Measurements from ENCODE around the gene CHST9. TPM values are rescaled to one million over a fixed set of nuclear protein-coding genes. Genes with fewer than 3 reads are reported as not detected.

CHST9 gene
- total RNA-seq, 2 experiments from 2014 or later, result not detected

DNA sequence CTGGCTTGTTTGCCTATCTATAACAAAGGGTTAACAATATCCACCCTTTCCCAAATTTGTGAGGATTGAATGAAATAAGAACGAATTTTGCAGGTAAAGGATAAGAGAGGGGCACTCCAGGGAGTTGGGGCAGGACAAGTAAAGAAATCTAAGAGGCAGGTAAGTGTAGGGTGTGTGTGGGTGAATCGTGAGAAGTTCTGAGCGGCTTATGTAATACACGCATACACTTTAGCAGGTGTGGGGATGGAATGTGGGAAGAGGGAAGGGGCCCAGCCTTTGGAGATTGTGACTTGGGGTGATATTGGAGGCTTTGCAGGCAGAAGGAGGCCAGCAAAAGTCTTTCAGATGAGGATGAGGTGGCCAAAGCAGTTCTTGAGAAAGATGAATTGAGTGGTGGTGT lies 236.4 kb downstream of the CHST9 start:
- Mint-ChIP-seq H3K4me3 (no peak overlapping the region), H3K27me3 (no peaks in the 10 kb centered on the region), H3K9me3 (peaks cover 5% of the 10 kb centered on the region), H3K4me1 (ENCODE audit: low read depth) (no peaks in the 10 kb centered on the region), H3K27ac (no peak overlapping the region), H3K36me3 (ENCODE audit: low read depth) (no peaks in the 10 kb centered on the region)
- H3K27ac ChIP-seq (ENCODE audit: low read depth in 1 of 2, low read length in 2 of 2), result no peak overlapping the region
- ATAC-seq (ENCODE audit: poor library complexity) (no peak), DNase-seq (no peak)
- H3K36me3 ChIP-seq (ENCODE audit: insufficient read depth, low read length), result no peaks in the 10 kb centered on the region
- ChIA-PET CTCF (no interaction called here), POLR2A (no interaction called here)
- H3K9me3 ChIP-seq (ENCODE audit: control insufficient read depth in 1 of 2, insufficient read depth in 1 of 2, low read length in 2 of 2), result peaks cover 0 to 3% of the 10 kb centered on the region in 2 experiments
- TF ChIP-seq, protein P1, sequence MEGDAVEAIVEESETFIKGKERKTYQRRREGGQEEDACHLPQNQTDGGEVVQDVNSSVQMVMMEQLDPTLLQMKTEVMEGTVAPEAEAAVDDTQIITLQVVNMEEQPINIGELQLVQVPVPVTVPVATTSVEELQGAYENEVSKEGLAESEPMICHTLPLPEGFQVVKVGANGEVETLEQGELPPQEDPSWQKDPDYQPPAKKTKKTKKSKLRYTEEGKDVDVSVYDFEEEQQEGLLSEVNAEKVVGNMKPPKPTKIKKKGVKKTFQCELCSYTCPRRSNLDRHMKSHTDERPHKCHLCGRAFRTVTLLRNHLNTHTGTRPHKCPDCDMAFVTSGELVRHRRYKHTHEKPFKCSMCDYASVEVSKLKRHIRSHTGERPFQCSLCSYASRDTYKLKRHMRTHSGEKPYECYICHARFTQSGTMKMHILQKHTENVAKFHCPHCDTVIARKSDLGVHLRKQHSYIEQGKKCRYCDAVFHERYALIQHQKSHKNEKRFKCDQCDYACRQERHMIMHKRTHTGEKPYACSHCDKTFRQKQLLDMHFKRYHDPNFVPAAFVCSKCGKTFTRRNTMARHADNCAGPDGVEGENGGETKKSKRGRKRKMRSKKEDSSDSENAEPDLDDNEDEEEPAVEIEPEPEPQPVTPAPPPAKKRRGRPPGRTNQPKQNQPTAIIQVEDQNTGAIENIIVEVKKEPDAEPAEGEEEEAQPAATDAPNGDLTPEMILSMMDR (IDR thresholded peaks at IDR 0.05), result no peak
- H3K4me3 ChIP-seq (ENCODE audit: low read length), result no peak overlapping the region
- intact Hi-C loops (cut with DNase I, micrococcal nuclease), result no loop called here
- H3K4me1 ChIP-seq (ENCODE audit: insufficient read depth, low read length), result no peaks in the 10 kb centered on the region
- no peaks in the 10 kb centered on the region for H3K27me3 ChIP-seq (ENCODE audit: control insufficient read depth in 1 of 2, insufficient read depth in 2 of 2, low read length in 2 of 2)

DNA sequence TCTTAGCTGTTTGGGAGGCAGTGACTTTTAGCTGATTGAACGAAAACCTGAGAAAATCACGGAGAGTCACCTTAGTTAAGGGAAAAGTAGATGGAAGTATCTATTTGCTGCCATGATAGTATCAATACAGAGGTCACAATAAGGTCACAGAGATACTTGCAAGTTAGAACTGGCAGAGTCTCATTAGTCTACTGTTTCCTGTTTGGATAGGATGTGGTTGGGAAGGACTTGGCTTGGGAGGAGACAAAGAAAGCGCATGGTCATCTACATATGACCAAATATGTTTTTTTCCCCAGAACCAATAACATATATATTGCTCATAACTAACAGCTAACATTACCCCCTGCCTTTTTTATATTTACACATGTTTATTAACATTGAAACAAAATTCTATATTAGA lies 241.2 kb downstream of the CHST9 start:
- Mint-ChIP-seq H3K4me3 (no peak overlapping the region), H3K4me1 (ENCODE audit: low read depth) (no peaks in the 10 kb centered on the region), H3K27ac (no peak overlapping the region), H3K9me3 (peaks cover 3% of the 10 kb centered on the region), H3K36me3 (ENCODE audit: low read depth) (no peaks in the 10 kb centered on the region), H3K27me3 (no peaks in the 10 kb centered on the region)
- CTCF ChIA-PET, result interaction anchor here (0.6 kb wide), 1 partner anchor 169 kb away, joined by 3 read pairs; no protein-coding TSS in a partner anchor
- Histone ChIP-seq H3K9me3 (ENCODE audit: control insufficient read depth in 1 of 2, insufficient read depth in 1 of 2, low read length in 2 of 2) (peaks cover 0 to 4% of the 10 kb centered on the region in 2 experiments), H3K27me3 (ENCODE audit: control insufficient read depth in 1 of 2, insufficient read depth in 2 of 2, low read length in 2 of 2) (no peaks in the 10 kb centered on the region), H3K36me3 (ENCODE audit: insufficient read depth, low read length) (no peaks in the 10 kb centered on the region), H3K27ac (ENCODE audit: low read depth in 1 of 2, low read length in 2 of 2) (no peak overlapping the region), H3K4me3 (ENCODE audit: low read length) (no peak overlapping the region), H3K4me1 (ENCODE audit: insufficient read depth, low read length) (no peaks in the 10 kb centered on the region)
- POLR2A ChIA-PET, result no interaction called here
- no peak for ATAC-seq (ENCODE audit: poor library complexity)
- no peak for DNase-seq
- TF ChIP-seq, protein P1 (IDR thresholded peaks at IDR 0.05), result no peak
- intact Hi-C loops (cut with DNase I, micrococcal nuclease), result no loop called here

DNA sequence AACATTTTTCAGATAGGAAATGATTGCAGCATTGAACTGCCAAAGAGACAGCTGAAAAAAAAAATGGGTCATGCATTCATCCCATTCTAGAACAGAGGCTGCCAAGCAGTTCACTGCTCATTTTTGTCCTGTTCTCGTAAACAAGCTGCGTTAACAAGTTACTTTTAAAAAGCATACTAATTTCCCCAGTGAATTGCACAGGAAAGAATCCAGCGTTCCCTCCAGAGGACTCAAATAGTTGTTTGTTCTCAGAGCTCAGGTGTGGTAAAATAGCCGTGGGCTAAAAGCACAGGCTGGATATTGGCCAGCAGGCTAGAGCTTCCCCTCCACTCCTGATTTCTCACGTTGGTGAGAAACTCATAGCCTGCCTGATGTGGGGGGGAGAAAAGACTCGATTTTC lies 243.5 kb downstream of the CHST9 start:
- POLR2A ChIA-PET, result no interaction called here
- H3K4me1 ChIP-seq (ENCODE audit: insufficient read depth, low read length), result no peaks in the 10 kb centered on the region
- Mint-ChIP-seq H3K27me3 (no peaks in the 10 kb centered on the region), H3K27ac (no peak overlapping the region), H3K4me1 (ENCODE audit: low read depth) (no peaks in the 10 kb centered on the region), H3K4me3 (no peak overlapping the region), H3K9me3 (peaks cover 3% of the 10 kb centered on the region), H3K36me3 (ENCODE audit: low read depth) (no peaks in the 10 kb centered on the region)
- DNase-seq (no peak), ATAC-seq (ENCODE audit: poor library complexity) (no peak)
- H3K36me3 ChIP-seq (ENCODE audit: insufficient read depth, low read length), result no peaks in the 10 kb centered on the region
- CTCF ChIA-PET, result no interaction called here
- intact Hi-C loops (cut with DNase I, micrococcal nuclease), result no loop called here
- H3K27ac ChIP-seq (ENCODE audit: low read depth in 1 of 2, low read length in 2 of 2), result no peak overlapping the region
- TF ChIP-seq, protein P1 (IDR thresholded peaks at IDR 0.05), result no peak
- peaks cover 0 to 4% of the 10 kb centered on the region in 2 experiments for H3K9me3 ChIP-seq (ENCODE audit: control insufficient read depth in 1 of 2, insufficient read depth in 1 of 2, low read length in 2 of 2)
- H3K27me3 ChIP-seq (ENCODE audit: control insufficient read depth in 1 of 2, insufficient read depth in 2 of 2, low read length in 2 of 2), result no peaks in the 10 kb centered on the region
- no peak overlapping the region for H3K4me3 ChIP-seq (ENCODE audit: low read length)

Measured in CD4-positive, alpha-beta T cell (primary cell).